HS-5 (cell line): ENCODE data around the gene RPL18.
"Not testable (repeated sequence)": the region's sequence is repeated elsewhere in the genome, so short reads cannot be mapped to it uniquely, and the experiment has no call there.

Experiments
- DNase-seq: peaks from one replicate; pipeline ENCODE4 v3.0.0-alpha.2; 2012; ENCODE audit warnings: low read depth

RPL18 gene

GRCh38 chr19:48644839-48645619, 26.1 kb upstream of the RPL18 start:
- no peak for DNase-seq

GRCh38 chr19:48644355-48644754, 25.4 kb upstream of the RPL18 start:
- no peak for DNase-seq

GRCh38 chr19:48642862-48643261, 23.9 kb upstream of the RPL18 start:
- DNase-seq: no peak

- DNase-seq: no peak
Measured at GRCh38 chr19:48641850-48642249, 22.9 kb upstream of the RPL18 start.

GRCh38 chr19:48639483-48640375, 20.8 kb upstream of the RPL18 start:
- no peak for DNase-seq

- DNase-seq: no peak
Measured at GRCh38 chr19:48638831-48639381, 19.9 kb upstream of the RPL18 start.

GRCh38 chr19:48637948-48638830, 19.2 kb upstream of the RPL18 start:
- DNase-seq: peak; percentile 73

GRCh38 chr19:48637449-48637947, 18.5 kb upstream of the RPL18 start:
- peak; percentile 94 for DNase-seq

- no peak for DNase-seq
Measured at GRCh38 chr19:48636859-48637448, 18.0 kb upstream of the RPL18 start, which contains the start of gene DBP. TSS of gene DBP (minus strand) at chr19:48637379. CDS start at chr19:48636994, 385 bp downstream.

- DNase-seq: no peak
Measured at GRCh38 chr19:48635966-48636858, 17.2 kb upstream of the RPL18 start.

GRCh38 chr19:48635263-48635965, 16.4 kb upstream of the RPL18 start:
- DNase-seq: no peak

GRCh38 chr19:48634424-48635262, 15.7 kb upstream of the RPL18 start:
- peak; percentile 75 for DNase-seq

GRCh38 chr19:48634036-48634342, 15.0 kb upstream of the RPL18 start:
- DNase-seq: no peak

GRCh38 chr19:48633148-48634035, 14.4 kb upstream of the RPL18 start:
- DNase-seq: no peak

GRCh38 chr19:48632692-48633147, 13.7 kb upstream of the RPL18 start:
- DNase-seq: no peak

GRCh38 chr19:48632286-48632685, 13.3 kb upstream of the RPL18 start:
- not testable (repeated sequence) for DNase-seq

- no peak for DNase-seq
Measured at GRCh38 chr19:48631225-48631624, 12.2 kb upstream of the RPL18 start.
